Cardiac septum (tissue), 1 donor: ENCODE results near the gene SLC13A2. TPM values are rescaled to one million over a fixed set of nuclear protein-coding genes. Genes with fewer than 3 reads are reported as not detected.

Experiments used
- DNase-seq: peaks from one replicate; pipeline ENCODE4 v3.0.0-alpha.2; 2020; ENCODE audit warnings: low spot score
- intact Hi-C: fragments of 100-400 bp; cut with DNase I; formaldehyde crosslinking; loops from one replicate; pipeline ENCODE4 v1.14.0; 2022
- total RNA-seq: library from RNA; stranded (reverse); fragmentation: NEBNext Ultra II Directional; extraction: Animal tissue kit (Norgen Biotek cat#: 25700); gene quantifications from one replicate; pipeline ENCODE4 v1.2.1, GENCODE V29; 2021
- donor health status: DM: no; HTN: no; CAD: no.

SLC13A2 gene
- total RNA-seq, 1 donor from 2014 or later, result not detected

DNA sequence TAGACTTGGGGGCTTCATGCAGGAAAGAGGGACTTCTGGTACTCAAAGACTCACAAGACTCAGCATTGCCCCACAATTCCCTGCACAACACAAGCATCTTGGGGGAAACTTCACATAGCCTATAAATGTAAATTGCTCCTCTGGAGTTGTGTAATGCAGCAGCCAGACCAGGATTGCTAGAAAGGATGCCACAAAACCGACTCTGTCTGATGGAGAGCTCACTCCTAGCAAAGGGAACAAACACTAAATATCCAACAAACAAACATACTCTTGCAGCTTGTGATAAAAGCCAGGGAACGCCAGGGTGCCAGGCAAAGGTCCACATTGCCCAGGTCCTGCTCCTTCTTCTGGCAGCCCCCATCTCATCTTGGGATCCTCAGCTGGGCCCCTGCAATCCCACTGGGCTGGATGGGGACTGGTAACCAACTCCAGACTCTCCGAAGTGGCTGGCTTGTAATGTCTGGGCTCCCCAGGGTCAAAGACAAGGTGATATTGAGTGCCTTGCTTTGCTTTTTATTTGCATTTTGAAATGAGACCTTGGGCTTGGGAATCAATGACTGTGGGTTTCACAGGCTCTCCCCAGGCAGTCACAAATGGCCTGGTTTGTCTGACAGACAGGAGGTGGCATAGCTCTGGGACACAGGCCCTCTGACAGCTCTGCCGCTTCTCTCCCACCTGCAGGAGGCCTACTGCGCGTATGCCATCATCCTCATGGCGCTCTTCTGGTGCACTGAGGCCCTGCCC lies 15.3 kb downstream of the SLC13A2 start:
- no peak for DNase-seq
- intact Hi-C loops, result no loop called here

GRCh38 chr17:28491286-28491685 lies 17.8 kb downstream of the SLC13A2 start:
- intact Hi-C loops, result no loop called here

DNA sequence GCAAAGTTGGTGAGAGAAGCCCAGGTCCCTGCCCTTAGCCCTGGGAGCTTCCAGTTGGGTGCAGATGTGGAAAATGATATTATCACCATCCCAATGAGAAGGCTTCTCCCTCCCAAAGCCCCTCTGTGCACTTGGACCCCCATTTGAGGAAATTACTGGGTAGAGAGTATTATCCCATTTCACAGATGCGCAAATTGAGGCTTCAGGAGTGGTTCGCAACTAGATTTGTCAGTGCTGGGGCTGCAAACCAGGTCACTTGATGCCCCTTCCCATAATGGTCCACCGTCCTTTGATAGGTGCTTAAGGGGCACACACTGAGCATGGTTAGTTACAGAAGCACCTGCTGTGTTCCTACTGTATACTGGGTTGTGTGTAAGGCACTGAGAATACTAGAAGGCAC lies 18.4 kb downstream of the SLC13A2 start:
- no peak for DNase-seq
- intact Hi-C loops, result no loop called here

More at GRCh38 chr17:28491286-28491685, 17.8 kb downstream of the SLC13A2 start:
- DNase-seq, result no peak

- no peak for DNase-seq
- intact Hi-C loops, result no loop called here
Measured at GRCh38 chr17:28492352-28493310, 19.2 kb downstream of the SLC13A2 start.

- no peak for DNase-seq
- intact Hi-C loops, result no loop called here
Measured at GRCh38 chr17:28493460-28493859, 20.0 kb downstream of the SLC13A2 start.

- DNase-seq, result peak; percentile 88
- intact Hi-C loops, result loop anchor here (2.0 kb wide), 1 partner anchor 118 kb away; no protein-coding TSS in a partner anchor
Measured at GRCh38 chr17:28494445-28495188, 21.2 kb downstream of the SLC13A2 start.

DNA sequence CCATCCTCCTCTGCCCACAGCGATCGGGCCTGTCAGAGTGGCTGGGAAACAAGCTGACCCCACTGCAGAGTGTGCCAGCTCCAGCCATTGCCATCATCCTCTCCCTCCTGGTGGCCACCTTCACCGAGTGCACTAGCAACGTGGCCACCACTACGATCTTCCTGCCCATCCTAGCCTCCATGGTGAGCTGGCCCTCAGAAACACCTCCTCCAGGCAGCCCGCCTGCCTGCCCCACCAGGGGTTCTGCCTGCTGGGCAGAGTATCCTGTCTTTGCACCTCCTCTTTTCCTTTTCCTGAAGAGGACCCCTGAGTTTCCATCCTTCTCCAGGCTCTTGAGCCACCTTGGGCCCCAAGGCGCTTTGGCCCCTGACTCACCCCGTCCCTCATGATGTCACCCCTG lies 22.2 kb downstream of the SLC13A2 start:
- intact Hi-C loops, result loop anchor here (2.0 kb wide), 2 partner anchors 43 to 117 kb away; no protein-coding TSS in a partner anchor
- no peak for DNase-seq

GRCh38 chr17:28497931-28498330 lies 24.5 kb downstream of the SLC13A2 start:
- no peak for DNase-seq
- intact Hi-C loops, result loop anchor here (2.0 kb wide), 1 partner anchor 41 kb away; no protein-coding TSS in a partner anchor

- intact Hi-C loops, result no loop called here
- no peak for DNase-seq
Measured at GRCh38 chr17:28498652-28499363, 25.4 kb downstream of the SLC13A2 start.

- DNase-seq, result no peak
- intact Hi-C loops, result no loop called here
Measured at GRCh38 chr17:28499364-28499664, 25.9 kb downstream of the SLC13A2 start.

DNA sequence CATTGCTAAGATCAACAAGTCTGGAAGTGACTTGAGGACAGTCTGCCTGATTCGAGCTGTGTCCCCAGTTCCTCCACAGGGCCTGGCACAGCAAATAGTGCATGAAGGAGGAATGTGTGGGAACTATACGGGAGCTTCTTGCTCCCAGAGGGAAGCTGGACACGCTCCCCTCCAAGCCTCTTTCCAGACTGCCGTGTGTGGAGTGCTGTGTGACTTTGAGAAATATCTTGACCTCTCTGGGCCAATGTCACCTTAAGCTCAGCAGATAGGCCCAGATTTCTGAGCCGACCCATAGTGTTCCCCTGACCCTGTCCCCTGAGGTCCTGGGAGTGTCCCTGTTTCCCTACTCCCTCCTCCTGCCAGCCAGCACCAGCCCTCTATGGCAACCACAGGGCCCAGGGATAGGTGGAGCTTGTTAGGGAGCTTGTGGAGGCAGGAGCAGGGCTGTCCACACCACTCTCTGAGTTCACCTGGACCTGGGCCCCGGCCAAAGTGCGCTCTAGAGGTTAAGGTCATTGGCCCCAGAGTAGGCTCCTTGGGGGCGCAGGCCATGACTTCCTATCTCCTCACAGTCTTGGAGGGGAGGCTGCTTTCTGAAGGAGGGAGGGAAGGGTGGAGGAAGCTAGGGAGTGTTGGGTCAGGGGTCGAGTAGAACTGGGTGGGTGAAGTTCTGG lies 26.4 kb downstream of the SLC13A2 start:
- intact Hi-C loops, result no loop called here
- DNase-seq, result no peak

DNA sequence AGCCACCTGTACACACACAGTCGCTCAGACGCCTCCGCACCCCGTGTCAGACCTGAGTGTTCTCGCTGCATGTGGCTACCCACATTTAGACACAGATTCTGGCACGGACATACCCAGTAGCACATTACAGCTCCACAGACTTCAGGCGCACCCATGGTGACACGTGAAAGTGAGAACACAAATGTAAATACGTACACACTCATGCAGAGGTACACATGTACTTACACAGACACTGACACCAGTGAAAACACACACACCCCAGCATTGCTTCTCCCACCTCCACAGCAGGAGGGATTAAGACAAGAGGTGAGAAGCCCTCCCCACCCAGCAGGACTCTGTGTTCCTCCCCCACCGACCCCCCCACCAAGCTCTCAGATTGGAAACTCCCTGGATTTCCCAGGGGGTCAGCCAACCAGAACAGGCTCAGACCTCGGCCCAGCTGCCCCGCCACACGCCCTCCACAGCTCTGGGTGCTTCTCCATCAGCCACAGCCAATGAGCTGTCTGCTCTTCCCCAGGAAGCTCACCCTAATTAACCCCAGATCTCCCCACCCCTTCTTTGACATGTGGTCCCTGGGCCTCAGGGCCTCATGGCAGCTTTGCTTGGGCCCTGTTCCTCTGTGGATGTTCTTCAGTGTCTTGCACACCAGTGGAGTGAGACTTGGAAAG lies 27.4 kb downstream of the SLC13A2 start:
- no peak for DNase-seq
- intact Hi-C loops, result no loop called here

- DNase-seq, result no peak
- intact Hi-C loops, result no loop called here
Measured at GRCh38 chr17:28501421-28502284, 28.2 kb downstream of the SLC13A2 start.

- no peak for DNase-seq
- intact Hi-C loops, result no loop called here
Measured at GRCh38 chr17:28503420-28503819, 30.0 kb downstream of the SLC13A2 start.

DNA sequence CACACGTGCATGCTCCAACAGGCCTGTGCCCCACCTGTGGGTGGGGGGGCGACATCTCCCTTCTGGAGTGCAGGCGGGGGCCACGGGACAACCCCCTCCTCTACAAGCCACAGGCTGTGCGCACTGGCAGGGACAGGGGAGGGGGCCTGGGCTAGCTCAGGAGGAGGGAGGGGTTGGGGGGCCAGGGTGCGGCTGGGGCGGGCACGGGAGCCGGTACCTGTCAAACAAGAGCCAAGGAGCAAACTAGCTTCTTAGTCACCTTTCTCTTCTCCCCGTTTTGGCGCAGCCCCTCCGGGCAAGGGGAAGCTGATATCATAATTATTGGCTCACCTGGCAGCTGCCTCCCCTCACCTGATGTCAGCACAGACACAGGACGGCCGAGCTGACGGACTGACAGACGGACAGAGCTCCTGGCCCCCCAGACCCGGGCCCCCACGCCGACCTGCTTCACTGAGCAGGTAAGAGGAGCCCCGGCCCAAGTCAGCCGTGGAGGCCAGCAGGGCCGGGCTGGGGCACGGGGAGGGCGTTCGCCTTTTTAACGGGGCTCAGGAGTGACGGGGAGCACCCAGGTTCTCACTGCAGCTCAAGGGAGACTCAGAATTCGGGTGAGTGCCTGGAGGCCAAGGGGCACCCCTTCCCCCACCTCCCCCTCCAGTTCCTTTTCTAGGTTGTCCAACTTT lies 32.7 kb downstream of the SLC13A2 start, which contains the start of gene FOXN1:
Gene FOXN1 (plus strand): TSS at position 363 of the 680 bp plus-strand sequence. CDS start 17,622 bp downstream, outside the sequence.
- intact Hi-C loops, result no loop called here
- no peak for DNase-seq

- DNase-seq, result no peak
- intact Hi-C loops, result no loop called here
Measured at GRCh38 chr17:28506763-28507487, 33.5 kb downstream of the SLC13A2 start.
